Measurements from ENCODE around the gene RFPL1.
A peak's percentile ranks its signal among the peaks of the same experiment; 100 is the strongest.

RFPL1 gene

DNA sequence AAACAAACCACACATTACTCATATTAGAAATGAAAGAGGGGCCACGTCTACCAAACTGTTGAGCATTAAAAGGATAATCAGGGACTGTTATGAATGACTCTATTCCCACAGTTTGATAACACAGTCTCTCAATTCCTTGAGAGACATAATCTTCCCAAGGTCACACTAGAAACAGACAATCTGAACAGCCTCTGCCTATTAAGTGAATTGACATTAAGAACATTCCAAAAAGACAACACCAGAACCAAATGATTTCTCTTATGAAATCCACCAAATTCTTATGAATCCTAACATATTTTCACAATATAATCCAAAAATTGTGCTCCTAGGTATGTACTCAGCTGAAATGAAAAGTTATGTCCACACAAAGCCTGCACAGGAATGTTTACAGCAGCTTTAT is 4.6 kb downstream of the RFPL1 start:
- DNase-seq (ENCODE audit: low read depth, low spot score): no peak

DNA sequence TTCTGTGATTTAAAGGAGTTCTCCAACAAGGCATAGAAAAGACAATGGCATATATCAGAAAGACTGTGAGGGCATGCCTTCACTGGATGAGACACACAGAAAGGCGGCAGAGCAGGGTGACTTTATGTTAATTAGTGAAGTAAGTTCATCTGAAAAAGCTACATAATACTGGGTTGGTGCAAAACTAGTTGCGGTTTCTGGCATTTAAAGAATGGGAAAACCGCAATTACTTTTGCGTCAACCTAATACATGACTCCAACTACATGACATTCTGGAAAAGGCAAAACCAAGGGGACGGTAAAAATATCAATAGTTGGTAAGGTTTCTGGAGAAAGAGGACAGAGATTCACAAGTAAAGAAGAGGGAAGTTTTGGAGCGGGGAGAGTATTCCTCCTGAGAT is 5.1 kb downstream of the RFPL1 start:
- DNase-seq (ENCODE audit: low read depth, low spot score): no peak

DNA sequence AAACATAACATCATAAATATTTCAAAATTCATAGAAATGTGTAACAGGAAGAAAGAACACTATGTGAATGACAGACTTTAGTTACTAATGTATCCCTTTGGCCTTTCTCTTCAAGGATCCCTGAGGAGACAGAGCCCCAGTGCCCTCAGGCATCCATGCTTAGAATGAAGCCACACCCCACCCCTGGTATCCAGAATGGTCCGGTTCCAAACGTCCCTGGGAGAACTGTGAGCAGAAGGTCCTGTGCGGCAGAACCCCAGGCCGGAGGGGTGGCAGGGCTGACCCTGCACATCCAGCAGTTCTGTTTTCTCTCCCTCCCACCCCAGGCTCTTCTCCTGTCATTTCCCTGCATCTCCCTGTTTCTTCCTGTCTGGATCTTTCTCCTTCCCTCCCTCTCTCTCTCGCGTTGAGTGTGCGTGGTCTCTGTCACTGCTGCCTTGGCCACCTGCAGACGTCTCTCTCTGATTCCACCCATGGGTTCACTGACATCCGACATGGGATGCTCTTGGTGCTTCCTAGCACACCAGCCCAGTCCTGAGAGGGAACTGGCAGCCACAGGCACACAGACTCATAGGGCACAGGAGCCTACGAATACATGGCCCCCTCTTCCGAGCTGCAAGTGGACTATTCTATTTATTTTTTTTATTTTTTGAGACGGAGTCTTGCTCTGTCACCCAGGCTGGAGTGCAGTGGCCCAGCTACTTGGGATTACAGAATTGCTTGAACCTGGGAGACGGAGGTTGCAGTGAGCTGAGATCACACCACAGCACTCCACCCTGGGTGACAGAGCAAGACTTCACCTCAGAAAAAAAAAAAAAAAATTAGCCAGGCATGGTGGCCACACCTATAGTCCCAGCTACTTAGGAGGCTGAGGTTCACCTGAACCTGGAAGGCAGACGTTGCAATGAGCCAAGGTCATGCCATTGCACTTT is 5.7 kb downstream of the RFPL1 start:
- DNase-seq (ENCODE audit: low read depth, low spot score): no peak

DNA sequence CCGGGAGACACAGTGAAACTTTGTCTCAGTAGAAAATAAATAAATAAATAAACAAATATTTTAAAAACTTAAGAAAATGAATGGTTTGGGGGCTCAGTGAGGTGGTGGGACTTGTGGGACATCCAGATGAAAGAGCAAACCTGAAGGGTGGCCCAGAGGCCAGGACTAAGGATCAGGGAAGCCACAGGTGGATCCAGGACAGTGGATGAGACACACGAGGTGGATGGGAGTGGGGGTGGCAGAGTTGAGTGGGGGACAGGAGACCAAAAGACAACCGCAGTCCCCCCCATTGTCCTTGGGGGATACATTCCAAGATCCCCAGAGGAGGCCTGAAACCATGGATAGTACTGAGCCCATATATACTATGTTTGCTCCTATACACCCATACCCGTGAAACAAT is 7.1 kb downstream of the RFPL1 start:
- no peak for DNase-seq (ENCODE audit: low read depth, low spot score)

DNA sequence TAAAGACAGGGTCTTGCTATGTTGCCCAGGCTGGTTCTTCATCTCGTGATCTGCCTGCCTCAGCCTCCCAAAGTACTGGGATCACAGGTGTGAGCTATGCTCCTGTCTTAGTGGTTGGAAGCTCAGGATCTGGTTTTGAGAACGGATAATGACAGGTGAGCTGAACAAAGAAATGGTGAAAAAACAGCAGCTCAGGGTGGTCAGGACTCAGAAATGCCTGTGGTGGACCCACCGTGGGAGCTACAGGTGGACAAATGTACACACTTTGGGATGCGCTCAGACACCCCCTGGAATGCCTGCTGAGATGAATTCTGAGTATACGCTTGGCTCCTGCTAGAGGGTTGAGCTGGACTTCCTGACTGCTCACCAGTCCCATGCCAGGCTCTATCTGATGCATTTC is 9.5 kb downstream of the RFPL1 start:
- no peak for DNase-seq (ENCODE audit: low read depth, low spot score)

DNA sequence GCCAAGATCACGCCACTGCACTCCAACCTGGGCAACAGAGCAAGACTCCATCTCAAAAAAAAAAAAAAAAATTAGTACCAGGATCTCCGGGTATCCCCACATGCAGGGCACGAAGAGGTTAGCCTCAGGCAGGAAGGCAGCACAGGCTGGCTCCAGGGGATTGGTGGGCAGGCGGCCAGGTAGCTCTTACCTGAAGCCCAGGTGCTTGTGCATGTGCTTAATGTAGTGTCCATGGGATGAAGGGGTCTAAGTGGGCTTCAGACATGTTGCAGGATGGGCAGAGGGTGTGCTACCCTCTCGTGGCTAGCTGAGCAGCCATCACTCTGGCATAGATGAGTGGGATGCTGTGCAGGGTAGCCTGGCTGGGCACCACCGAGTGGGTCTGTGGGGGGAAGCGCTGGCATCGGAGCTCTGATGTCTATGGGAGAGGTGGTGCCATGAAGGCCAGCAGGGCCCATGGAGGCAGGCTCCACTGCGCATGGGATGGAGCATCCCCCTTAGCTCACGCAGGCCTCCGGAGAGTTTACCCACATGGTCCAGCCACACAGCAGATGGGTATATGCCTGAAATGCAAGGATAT is 11.0 kb downstream of the RFPL1 start:
- no peak for DNase-seq (ENCODE audit: low read depth, low spot score)

DNA sequence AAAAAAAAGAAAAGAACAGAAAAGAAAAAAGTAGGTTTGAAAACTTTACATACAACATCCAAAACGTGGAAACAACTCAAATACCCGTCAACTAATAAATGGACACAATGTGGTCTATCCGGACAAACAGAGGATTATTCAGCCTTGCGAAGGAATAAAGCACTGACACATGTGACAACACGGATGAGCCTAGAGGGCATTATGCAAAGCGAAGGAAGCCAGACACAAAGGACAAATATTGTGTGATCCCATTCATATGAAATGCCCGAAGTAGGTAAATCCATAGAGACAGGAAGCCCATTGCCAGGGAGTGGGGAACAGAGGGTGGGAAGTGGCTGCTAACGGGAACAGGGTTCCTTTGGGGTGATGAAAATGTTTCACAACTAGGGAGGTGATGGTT is 11.8 kb downstream of the RFPL1 start:
- no peak for DNase-seq (ENCODE audit: low read depth, low spot score)

DNA sequence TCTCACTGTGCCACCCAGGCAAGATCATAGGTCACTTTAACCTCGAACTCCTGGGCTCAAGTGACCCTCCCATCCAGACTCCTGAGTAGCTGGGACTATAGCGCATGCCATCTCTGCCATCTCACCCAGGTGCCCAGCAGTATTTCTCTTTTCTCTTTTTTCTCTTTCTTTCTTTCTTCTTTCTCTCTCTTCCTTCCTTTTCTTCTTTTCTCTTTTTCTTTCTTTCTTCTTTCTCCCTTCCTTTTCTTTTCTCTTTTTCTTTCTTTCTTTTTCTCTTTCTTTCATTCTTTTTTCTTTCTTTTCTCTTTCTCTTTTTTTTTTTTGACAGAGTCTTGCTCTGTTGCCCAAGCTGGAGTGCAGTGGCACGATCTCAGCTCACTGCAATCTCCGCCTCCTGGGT is 13.5 kb downstream of the RFPL1 start:
- no peak for DNase-seq (ENCODE audit: low read depth, low spot score)

DNA sequence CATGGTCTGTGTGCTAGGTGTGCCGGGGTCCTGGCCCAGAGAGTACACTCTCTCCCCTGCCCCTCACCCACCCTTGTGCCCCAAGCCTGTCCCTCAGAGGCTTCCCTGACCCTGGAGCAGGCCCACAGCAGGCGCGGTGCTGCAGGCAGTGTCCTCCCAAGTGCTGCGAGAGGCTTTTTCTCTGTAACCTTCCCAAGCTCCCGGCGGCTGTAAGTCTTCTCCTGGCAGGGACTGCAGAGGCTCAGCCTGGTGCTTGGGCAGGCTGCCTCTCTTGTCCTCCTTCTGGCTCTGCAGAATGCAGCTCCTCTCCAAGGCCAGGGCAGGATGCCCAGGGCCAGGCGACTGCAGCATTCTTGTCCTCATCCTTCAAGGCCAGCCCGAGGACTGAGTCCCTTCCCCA is 15.9 kb downstream of the RFPL1 start:
- DNase-seq (ENCODE audit: low read depth, low spot score): no peak

DNA sequence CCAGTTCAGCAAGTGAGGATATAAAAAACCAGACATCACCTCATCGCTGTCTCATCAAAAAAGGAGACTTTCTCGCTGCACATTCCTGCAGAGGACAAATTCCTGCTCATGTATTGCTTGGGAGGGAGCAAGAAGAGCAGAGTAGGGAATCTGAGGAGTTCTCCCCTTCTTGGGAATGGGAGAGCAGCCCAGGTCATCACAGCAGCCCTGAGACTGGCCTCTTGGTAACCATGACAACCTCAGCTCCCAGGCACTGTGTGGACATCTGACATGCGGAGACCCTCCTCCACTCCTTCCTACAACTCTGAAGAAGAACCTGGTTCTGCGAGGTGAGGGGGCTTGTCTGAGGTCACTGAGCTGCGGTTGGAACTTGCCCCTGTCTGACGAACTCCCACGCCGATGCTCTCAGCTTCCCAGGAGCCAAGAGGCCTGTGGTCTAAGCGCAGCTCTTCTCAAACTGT is 17.9 kb downstream of the RFPL1 start:
- no peak for DNase-seq (ENCODE audit: low read depth, low spot score)

DNA sequence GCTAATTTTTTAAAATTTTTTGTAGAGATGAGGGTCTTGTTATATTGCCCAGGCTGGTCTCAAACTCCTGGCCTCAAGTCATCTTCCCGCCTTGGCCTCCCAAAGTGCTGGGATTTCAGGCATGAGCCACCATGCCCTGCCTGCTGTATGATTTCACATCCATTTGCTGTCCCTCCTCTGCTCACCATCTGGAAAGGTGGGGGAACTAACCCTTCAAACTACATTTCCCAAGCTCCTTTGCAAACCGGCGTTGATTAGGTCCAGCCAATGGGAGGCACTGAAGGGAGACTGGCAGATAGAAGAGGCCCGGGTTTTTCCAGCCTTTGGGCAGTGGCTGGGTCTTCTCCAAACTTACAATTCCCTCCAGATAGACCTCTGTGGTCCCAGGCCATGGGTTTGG is 19.3 kb downstream of the RFPL1 start:
- DNase-seq (ENCODE audit: low read depth, low spot score): no peak

DNA sequence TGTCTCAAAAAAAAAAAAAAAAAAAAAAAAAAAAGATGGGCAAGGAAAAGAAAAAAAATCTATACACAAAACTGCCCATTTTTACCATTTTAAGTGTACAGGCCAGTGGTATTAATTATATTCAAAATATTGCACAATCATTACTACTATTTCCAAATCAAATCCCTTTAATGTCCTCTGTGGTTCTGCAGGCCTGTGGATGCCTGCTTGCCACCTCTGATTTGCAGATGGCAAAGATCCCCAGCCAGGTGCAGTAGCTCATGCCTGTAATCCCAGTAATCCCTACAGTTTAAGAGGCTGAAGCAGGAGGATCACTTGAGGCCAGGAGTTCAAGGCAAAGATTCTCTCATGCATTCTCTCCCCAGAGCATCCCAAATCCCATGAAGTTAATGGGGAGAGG is 20.2 kb downstream of the RFPL1 start:
- no peak for DNase-seq (ENCODE audit: low read depth, low spot score)

DNA sequence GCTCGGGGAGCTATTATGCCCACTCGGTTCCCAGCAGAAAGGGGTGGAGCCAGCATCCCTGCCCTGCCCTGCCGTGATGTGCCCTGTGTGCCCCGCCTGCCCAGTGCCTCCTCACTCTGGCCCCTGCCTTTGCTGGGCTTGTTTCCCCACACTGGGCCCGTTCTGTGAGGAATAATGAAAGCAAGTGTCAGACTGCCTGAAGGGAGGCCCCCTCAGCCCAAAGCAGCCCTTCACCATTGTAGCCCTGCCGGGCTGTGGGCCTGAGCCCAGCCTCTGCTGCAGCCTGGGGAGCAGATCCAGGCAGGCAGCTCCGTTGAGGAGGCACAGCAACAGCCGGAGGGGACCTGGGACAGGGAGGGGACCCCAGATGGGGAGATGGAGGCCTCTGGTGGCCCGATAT is 21.4 kb downstream of the RFPL1 start:
- no peak for DNase-seq (ENCODE audit: low read depth, low spot score)

DNA sequence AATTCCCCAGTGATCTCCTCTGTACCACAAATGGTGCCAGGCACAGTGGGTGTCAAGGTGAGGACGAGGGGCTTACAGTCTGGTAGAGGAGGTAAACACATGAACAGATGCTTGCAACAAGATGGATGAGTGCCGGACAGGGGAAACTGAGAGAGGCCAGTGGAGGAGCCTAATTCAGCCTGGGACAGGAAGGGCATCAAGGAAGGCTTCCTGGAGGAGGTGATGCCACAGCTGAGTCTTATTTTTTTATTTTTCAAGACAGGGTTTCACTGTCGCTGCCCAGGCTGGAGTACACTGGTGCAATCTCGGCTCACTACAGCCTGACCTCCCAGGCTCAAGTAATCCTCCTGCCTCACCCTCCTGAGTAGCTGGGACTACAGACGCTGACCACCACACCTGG is 22.9 kb downstream of the RFPL1 start:
- DNase-seq (ENCODE audit: low read depth, low spot score): no peak

DNA sequence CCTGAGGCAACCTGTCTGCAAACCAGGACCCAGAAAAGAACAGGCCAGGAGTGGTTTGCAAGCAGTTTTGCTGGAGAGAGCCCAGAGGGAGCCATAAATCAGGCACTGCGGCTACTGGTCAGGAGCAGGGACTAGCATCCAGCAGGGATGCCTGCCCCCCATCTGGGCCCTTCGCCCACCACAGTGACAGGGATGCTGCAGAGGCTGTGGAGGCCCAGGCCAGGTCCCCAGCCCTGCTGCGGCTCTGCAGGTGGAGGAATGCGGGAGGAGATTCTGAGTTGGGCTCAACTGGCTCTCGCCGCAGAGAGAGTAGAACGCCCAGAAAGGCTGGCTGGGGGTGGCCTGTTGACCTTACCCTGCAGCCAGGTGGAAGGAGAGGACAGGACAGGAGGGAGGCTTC is 25.2 kb downstream of the RFPL1 start:
- DNase-seq (ENCODE audit: low read depth, low spot score): no peak

DNA sequence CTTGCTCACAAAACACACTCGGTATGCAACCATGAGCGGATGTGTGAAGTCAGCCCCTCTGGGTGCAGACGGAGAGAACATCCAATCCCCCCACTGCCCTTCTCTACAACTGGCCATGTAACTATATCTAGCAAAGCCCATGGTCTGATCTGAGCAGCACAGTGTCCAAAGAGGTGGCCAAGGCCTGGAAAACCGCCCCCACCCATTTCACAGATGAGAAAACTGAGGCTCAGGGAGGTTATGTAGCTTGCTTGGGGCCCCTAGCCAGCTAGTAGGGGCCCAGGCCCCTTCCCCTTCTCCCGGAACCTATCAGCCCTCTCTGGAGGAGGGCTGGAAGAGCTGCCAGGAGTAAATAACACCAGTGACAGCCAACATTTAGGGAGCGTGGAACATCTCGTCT is 26.2 kb downstream of the RFPL1 start:
- DNase-seq (ENCODE audit: low read depth, low spot score): no peak

DNA sequence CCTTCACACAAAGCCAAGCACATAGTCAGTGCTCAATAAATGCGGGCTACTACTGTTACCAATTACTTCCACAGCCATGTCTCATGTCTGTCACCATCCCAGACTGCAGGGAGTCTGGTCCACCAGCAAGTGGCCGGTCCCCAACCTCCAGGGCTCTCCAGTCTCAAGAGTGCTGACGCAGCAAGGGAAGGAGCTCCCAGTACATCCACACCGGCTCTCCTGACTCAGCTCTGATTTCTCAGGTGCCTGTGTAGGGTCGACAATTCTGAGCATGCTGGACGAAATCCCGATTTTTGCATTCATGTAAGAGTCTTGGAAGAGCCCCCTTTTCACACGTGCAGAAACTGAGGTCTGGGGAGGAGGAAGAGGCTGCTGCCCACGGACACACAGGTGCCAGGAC is 31.4 kb downstream of the RFPL1 start:
- DNase-seq (ENCODE audit: low read depth, low spot score): no peak

DNA sequence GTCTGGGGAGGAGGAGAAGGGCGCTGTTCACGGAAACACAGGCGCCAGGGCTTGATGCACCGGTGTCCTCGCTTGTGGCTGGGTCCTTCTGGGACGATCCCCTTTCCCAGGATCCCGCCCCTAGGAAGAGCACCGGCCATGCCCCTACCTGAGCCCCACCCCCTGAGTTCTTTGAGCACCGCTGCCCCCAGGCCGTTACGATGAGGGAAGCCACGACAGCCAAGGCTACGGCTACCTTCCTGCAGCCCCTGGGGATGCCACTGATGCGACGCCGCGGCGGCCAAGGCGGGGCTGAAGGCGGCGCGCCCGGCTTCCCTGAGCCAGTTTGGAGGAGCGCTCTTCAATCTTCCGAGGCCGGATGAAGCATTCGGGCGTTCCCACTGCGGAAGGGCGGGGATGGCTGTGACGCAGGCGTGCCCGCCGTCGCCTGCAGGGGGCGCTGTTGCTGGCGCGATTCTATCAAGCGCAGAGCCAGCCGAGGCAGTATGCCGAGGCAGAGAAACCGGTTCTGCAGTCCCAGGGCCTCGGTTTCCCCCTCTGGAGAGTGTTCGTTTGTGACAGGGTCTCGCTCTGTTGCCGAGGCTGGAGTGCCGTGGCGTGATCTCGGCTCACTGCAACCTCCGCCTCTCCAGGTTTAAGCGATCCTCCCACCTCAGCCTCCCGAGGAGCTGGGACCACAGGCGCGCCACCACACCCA is 31.9 kb downstream of the RFPL1 start:
- DNase-seq (ENCODE audit: low read depth, low spot score): peak; percentile 27

DNA sequence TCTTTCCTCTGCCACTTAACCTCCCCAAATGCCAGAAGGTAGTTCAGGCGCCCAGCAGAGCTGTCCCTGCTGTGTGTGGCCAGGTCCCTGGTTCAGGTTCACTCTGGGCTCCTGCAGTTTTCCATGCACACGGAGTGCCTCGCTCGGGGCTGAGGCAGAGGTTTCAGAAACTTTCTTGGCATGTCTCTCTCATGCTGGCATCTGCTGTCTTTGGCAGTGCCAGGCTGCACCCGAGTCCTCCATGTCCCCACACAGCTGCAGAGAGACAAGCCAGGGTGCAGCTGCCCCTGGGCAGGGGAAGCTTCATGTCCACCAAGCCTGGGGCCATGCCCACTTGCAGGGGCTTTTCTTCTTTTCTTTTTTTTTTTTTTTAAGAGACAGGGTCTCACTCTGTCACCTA is 34.6 kb downstream of the RFPL1 start:
- no peak for DNase-seq (ENCODE audit: low read depth, low spot score)

DNA sequence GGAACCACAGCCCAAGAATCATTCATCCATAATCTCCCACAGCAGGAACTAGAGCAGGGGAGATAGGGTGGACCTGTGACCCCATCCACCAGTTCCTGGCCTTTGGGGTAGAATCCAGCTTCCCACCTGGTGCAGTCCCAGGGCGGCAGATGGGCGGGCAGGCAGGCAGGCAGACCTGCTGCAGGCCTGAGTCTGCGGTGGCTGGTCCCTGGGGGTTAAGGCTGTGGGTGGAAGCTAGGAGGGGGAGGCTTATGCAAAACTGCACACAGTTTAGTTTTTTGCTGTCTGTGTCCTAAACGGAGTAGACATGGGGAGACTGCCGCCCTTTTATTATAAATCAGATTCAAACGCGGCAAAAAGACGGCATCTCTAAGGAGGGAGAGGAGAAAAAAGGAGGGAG is 37.2 kb downstream of the RFPL1 start:
- DNase-seq (ENCODE audit: low read depth, low spot score): no peak

DNA sequence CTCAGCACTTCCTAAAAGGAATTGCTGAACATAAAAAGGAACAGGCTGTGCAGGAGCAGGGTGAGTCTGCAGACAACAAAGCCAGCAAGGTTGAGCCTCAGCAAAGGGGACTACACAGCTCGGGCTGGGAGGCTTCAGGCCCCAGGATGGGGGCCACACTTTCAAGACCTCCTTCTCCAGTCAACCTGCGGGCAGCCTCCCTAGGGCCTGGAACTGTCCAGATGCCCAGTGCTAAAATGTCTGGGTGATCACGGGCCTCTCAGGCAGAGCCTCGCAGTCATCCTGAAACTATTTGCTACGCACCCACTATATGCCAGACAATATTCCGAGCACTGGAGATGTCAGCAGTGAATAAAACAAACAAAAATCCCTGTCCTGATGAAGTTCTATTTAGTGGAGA is 37.7 kb downstream of the RFPL1 start:
- DNase-seq (ENCODE audit: low read depth, low spot score): no peak

DNA sequence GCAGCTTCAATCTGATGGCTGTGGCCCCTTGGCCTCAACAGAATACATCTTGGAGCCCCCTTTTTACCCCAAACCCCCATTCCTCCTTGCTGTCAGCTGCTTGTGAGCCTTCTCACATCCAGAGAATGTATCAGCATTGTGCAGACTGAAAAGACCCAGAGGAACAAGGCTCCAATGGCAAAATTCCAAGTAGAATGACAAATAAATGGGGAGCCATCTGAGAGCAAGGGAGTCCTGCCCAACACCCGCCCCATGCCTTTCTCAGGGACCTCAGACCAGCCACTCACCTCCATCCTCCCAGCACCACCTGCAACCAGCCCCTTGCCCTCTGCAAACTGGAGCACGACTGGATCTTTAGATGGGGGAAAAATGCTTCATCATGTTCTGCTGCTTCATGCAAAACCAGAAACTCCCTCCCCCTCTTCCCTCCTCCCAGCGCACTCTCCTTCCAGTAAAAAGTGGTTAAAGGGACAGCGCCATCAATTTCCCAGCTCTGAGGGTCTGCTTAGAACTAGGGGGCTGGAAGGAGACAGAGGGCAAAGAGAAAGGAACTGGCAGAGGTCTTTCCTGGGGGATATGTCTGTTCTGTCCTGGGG is 39.4 kb downstream of the RFPL1 start:
- no peak for DNase-seq (ENCODE audit: low read depth, low spot score)
